Measurements from ENCODE around the gene CCDC74A.
"Not testable (repeated sequence)": the region's sequence is repeated elsewhere in the genome, so short reads cannot be mapped to it uniquely, and the experiment has no call there.

Gene CCDC74A

GRCh38 chr2:131529864-131530445 is 2.3 kb downstream of the CCDC74A start:
- not testable (repeated sequence) for DNase-seq

- not testable (repeated sequence) for DNase-seq
Observed at GRCh38 chr2:131530626-131531344, 3.1 kb downstream of the CCDC74A start.

DNA sequence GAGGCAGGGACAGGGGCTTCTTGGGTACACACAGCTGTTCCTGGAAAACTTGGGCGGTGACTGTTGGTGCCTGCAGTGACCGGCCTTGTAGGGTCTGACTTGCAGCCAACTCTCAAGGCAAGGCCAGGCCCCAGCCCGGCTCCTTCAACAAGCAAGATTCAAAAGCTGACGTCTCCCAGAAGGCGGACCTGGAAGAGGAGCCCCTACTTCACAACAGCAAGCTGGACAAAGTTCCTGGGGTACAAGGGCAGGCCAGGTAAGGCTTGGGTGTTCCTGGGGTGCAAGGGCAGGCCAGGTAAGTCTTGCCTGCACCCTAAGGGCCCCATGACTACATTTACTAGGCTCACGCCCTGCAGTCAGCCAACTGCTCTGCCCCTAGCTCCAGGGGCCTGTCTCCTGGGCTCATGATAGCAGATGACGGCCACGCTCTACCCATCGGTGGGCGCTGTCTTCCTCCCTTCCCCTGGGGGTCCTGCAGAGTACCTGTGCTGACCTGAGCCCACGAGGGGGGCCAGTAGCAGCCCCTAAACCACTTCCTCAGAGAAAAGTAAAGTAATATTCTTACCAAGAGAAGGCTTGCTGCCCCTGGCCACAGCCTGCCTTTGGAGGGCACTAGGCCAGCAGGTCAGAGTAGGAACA is 4.0 kb downstream of the CCDC74A start:
- not testable (repeated sequence) for DNase-seq

DNA sequence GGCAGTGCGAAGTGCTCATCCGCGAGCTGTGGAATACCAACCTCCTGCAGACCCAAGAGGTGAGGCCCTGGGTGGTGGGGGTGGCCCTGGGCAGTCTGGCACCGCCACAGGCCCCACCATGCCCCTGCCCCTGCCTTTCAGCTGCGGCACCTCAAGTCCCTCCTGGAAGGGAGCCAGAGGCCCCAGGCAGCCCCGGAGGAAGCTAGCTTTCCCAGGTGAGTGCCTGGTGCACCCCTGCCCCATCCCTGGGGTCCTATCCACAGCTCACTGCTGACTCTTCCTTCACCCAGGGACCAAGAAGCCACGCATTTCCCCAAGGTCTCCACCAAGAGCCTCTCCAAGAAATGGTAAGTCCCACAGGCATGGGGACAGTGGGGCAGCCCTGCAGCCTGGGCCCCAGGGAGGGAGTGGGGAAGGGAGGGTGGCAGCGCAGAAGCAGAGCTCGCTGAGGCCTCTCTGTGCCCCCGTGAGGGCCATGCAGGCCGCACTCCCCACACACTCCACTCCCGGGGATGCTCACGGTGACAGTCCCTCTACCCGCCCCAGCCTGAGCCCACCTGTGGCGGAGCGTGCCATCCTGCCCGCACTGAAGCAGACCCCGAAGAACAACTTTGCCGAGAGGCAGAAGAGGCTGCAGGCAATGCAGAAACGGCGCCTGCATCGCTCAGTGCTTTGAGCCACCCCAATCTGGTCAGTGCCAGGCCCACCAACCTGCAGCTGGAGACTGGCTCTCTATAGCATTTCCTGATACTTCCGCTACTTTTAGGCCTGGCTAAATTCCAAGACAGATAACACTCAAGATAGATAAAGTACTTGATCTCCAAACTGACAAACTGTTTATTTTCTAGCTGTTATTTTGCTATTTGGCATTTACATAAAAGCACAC is 5.3 kb downstream of the CCDC74A start:
- DNase-seq: not testable (repeated sequence)

GRCh38 chr2:131533609-131534316 is 6.1 kb downstream of the CCDC74A start:
- not testable (repeated sequence) for DNase-seq

DNA sequence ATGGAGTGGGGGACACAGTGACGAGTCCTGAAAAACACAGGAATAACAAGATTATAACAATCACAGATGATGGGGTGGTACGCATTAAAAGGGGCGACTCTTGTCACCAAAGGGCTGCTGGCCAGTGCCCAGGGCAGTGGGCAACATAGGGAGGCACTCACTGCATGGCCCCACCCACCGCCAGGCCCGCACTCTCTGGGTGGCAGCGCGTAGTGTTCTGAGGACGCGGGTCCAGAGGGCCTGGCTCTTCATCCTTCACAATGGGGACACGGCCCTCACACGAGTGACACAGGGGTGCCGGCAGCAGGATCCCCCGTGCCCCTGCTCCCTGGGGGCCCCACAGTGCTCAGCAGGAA is 6.6 kb downstream of the CCDC74A start:
- not testable (repeated sequence) for DNase-seq

DNA sequence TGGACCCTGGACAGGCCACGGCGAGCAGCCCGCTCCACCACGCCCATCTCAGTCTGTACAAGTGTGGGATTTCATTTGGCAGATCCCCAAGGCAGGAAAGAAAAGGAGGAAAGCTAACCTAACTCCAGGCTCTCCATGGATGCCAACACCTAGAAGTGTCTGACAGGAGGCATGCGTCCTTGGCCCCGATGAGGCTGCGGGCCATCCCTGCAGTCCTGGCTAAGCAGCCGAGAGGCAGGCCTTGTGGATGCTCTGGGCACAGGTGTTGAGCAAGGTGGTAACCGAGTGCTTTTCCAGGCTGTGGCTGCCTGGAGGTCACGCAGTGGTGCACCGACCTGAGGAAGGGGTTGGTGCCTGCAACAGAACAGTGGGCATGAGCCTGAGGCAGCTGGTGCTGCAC is 7.3 kb downstream of the CCDC74A start:
- not testable (repeated sequence) for DNase-seq

- DNase-seq: no peak
Observed at GRCh38 chr2:131535526-131535925, 7.8 kb downstream of the CCDC74A start.

- DNase-seq: not testable (repeated sequence)
Observed at GRCh38 chr2:131535951-131536826, 8.5 kb downstream of the CCDC74A start.

DNA sequence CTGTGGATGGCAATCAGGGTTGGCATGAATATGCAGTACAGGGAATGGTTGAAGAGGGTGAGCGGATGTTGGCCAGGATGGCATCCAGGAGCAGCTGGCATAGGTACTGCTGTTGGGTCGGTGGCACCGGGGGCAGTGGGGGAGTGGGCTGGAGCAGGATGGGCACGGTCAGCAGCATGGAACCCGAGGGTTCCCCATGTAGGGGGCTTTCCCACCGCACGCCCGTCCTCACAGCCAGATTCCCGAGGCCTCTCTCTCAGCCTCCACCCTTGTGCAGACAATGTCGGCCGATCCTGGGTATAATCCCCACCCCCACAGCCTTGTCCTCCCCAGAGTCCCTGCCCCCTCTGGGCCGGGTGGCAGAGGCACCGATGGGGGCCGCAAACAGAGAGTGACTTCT is 9.2 kb downstream of the CCDC74A start:
- DNase-seq: not testable (repeated sequence)

DNA sequence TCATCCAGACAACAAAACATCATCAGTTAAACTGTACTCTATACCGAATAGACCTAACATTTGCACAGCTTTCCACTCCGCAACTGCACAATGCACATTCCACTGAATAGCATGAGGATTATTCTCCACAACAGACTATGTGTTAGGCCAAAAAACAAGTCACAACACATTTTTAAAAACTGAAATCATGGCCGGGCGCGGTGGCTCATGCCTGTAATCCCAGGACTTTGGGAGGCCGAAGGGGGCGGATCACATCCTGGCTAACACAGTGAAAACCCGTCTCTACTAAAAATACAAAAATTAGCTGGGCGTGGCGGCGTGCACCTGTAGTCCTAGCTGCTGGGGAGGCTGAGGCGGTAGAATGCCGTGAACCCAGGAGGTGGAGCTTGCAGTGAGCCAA is 11.2 kb downstream of the CCDC74A start:
- not testable (repeated sequence) for DNase-seq

DNA sequence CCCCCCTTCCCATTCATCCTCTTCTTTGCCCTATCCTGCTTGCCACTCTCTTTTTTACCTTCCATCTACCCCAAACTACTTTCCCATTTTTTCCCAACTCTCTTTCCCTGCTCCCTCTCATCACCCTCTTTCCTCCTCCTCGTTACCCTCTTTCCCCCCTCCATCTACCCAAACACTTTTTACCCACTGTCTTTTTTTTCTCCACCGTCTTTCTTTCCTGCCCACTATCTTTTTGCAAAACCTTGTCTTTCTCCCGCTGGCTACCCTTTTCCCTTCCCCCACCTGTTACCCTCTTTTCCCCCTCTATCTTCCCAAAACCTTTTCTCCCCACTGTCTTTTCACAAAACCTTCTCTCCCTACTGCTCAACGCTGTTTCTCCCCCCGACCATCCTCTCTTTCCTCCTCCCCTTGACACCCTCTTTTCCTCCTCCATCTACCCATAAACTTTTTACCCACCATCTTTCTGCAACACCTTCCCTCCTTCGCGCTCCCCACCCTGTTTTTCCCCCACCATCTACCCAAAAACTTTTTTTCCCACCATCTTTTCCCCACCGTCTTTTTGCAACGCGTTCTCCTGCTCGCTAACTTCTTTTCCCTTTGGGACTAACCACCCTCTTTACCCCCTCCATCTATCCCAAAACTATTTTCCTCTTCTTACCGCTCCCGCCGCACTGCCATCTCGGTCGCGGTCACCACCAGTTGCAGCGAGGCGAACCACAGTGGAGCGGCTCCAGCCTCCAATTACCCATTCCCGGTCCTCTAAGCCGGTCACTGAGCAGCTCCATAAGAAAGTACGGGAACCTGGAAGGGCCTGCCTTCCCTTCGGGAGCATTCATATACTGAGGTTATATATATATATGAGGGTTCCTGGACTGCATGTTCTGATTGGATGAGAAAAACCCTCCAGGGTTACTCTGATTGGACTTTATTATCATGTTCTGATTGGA is 15.0 kb downstream of the CCDC74A start:
- peak; percentile 88 for DNase-seq

DNA sequence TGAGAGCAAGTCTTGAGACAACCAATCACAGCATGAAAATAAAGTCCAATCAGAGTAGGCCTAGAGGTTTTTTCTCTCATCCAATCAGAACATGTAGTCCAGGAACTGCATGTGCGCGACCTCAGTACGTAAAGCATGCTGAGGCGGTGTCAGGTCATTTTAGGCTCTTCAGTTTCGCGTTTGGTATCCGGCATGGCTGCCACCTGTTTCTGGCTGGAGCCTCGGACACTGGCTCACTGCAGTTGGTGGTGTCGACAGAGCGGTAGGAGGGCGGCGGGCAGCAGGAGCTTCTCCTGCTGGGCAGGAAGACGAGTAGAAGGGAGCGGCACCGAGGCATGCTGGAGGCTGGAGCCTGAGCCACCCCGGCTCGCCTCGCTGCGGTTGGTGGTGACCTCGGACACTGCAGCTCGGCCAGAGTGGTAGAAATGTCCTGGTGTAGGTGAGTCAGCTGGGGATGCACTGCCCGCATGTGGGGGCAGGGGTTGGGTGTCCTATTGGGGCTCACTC is 15.8 kb downstream of the CCDC74A start:
- DNase-seq: no peak

DNA sequence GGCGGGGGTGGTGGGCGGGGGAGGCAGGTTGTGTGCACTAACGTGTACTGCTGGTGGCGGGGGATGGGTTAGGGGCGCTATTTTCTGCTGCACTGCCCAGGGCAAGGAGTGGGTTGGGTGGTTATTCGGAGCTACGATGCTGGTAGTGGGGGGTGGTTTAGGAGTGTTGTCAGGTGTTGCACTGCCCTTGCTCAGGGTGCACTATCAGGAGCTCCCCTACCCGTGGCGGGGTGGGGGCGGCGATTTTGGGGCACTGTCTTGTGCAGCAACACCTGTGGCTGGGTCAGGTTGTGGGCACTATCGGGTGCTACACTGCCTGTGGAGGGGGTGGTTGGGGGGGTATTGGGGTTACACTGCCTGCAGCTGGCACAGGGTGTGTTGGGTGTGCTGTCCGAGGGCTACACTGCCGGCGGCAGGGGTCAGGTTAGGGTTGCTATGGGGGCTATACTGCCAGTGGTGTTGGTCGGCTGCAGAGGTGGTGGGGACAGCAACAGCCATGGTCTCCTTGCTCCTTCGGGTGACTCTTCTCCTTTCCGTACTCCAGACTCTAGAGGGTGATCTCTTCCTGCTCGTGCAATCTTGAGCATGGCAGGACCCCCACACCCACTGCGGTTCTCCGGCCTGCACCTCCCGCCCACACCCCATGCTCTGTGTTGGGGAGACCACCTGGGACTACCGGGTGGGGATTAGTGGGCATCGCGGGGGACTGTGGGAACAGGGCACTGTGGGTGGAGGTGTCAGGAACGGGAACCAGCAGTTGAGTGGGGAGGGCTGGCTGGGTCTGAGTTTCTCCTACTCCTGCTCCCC is 16.5 kb downstream of the CCDC74A start:
- DNase-seq: not testable (repeated sequence)

DNA sequence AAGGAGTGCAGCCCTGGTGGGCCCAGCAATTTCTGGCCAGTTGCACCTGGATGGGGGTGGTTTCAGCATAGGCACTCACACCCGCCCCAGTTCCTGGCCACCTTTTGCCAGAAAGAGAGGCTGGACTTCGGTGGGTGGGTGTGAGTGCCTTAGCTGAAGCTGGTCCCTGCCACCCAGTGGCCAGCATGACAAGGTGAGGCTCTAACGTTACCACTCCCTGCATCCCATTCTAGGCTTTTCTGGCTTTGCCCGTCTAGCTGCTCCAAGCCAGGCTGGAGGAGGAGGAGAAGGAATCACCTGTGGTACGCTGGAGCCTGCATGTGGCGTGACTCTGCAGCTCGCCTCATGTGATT is 17.1 kb downstream of the CCDC74A start:
- DNase-seq: not testable (repeated sequence)

DNA sequence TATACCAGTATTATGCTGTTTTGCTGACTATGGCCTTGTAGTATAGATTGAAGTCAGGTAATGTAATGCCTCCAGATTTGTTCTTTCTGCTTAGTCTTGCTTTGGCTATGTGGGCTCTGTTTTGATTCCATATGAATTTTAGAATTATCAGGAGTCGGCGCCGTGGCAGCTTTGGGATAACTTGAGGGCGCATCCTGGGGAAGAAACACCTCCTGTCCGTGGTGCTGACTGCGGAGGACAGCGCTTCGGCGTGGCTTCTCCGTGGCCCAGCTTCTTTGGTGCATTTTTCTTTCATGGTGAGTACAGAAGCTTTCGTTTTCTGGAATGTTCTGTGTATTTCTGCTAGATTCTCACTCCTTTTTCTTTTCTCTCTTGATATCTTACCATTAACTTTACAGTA is 25.2 kb downstream of the CCDC74A start:
- DNase-seq: no peak

GRCh38 chr2:131556998-131557397 is 29.3 kb downstream of the CCDC74A start:
- DNase-seq: no peak

GRCh38 chr2:131557558-131558321 is 30.1 kb downstream of the CCDC74A start:
- DNase-seq: no peak

All from NCI-H2227 treated with DMSO at 0.1 percent for 48 hours (cell line).